Stimulated activated naive CD8-positive, alpha-beta T cell treated with anti-CD3 and anti-CD28 coated beads, Interleukin-15, amount 100 ng/mL, for 72 hours (primary cell): Measurements from ENCODE around the gene ESF1.
A peak's percentile ranks its signal among the peaks of the same experiment; 100 is the strongest.

Source experiments
- ATAC-seq: fragments of 150-1000 bp; cut with Tn5 transposase; 2 replicates; pipeline ENCODE4 v1.10.0; 2021; ENCODE audit warnings: mild to moderate bottlenecking, moderate library complexity
- DNase-seq, 2 donors: peaks; one replicate each; pipeline ENCODE4 v3.0.0; 2021 to 2022
- H3K27ac Mint-ChIP-seq, 2 donors: one replicate each; pipeline ENCODE4 v1.8.0; 2022; ENCODE audit warnings: mild to moderate bottlenecking in 2 of 2, mixed read lengths in 2 of 2, moderate library complexity in 2 of 2
- H3K27me3 Mint-ChIP-seq: one replicate; pipeline ENCODE4 v1.8.0; 2022; ENCODE audit warnings: mixed read lengths
- H3K4me1 Mint-ChIP-seq: one replicate; pipeline ENCODE4 v1.8.0; 2022; ENCODE audit warnings: mild to moderate bottlenecking, mixed read lengths
- H3K4me3 Mint-ChIP-seq, 2 donors: one replicate each; pipeline ENCODE4 v1.8.0; 2022; ENCODE audit warnings: mild to moderate bottlenecking in 2 of 2, mixed read lengths in 2 of 2, moderate library complexity in 1 of 2
- H3K9me3 Mint-ChIP-seq, 2 donors: one replicate each; pipeline ENCODE4 v1.8.0; 2022; ENCODE audit warnings: mixed read lengths in 2 of 2

Gene ESF1

GRCh38 chr20:13784893-13785715 lies at the start of gene ESF1, which contains the start of gene NDUFAF5:
TSS of gene ESF1 (minus strand) at chr20:13784919. CDS start at chr20:13783140, 1,779 bp downstream.
TSS of gene NDUFAF5 (plus strand) at chr20:13785028. CDS start at chr20:13785069, 41 bp downstream.
- no peaks in the 10 kb centered on the region for H3K27me3 Mint-ChIP-seq
- peak within 1 kb of the TSS; percentile 92 to 93 for H3K4me3 Mint-ChIP-seq
- H3K4me1 Mint-ChIP-seq = peaks cover 49% of the 10 kb centered on the region
- H3K9me3 Mint-ChIP-seq = no peaks in the 10 kb centered on the region
- DNase-seq = peak; percentile 90 to 94
- ATAC-seq = peak; percentile 99
- peak within 1 kb of the TSS; percentile 97 to 100 for H3K27ac Mint-ChIP-seq

GRCh38 chr20:13831476-13831875 lies 46.8 kb upstream of the ESF1 start:
- Mint-ChIP-seq H3K9me3 (no peaks in the 10 kb centered on the region), H3K27ac (no peak overlapping the region), H3K27me3 (peaks cover 24% of the 10 kb centered on the region), H3K4me1 (no peaks in the 10 kb centered on the region), H3K4me3 (no peak overlapping the region)
- ATAC-seq = no peak
- no peak for DNase-seq

- H3K4me3 Mint-ChIP-seq = no peak overlapping the region
- ATAC-seq (no peak), DNase-seq (no peak)
- peaks cover 19% of the 10 kb centered on the region for H3K27me3 Mint-ChIP-seq
- H3K9me3 Mint-ChIP-seq = no peaks in the 10 kb centered on the region
- H3K27ac Mint-ChIP-seq = no peak overlapping the region
- no peaks in the 10 kb centered on the region for H3K4me1 Mint-ChIP-seq
Measured at GRCh38 chr20:13825465-13825864, 40.7 kb upstream of the ESF1 start.

- Mint-ChIP-seq H3K9me3 (no peaks in the 10 kb centered on the region), H3K27ac (no peak overlapping the region), H3K4me3 (no peak overlapping the region), H3K4me1 (no peaks in the 10 kb centered on the region), H3K27me3 (peaks cover 13% of the 10 kb centered on the region)
- DNase-seq (no peak), ATAC-seq (no peak)
Measured at GRCh38 chr20:13824459-13824858, 39.7 kb upstream of the ESF1 start.

- H3K4me1 Mint-ChIP-seq = peaks cover 14% of the 10 kb centered on the region
- H3K27ac Mint-ChIP-seq = peak overlapping the region in 1 of 2 donors; percentile 27
- H3K4me3 Mint-ChIP-seq = no peak overlapping the region
- ATAC-seq (no peak), DNase-seq (no peak)
- H3K27me3 Mint-ChIP-seq = peaks cover 4% of the 10 kb centered on the region
- H3K9me3 Mint-ChIP-seq = no peaks in the 10 kb centered on the region
Measured at GRCh38 chr20:13822459-13822858, 37.7 kb upstream of the ESF1 start.

GRCh38 chr20:13821876-13822275 lies 37.2 kb upstream of the ESF1 start:
- ATAC-seq = no peak
- H3K9me3 Mint-ChIP-seq = no peaks in the 10 kb centered on the region
- no peak overlapping the region for H3K4me3 Mint-ChIP-seq
- H3K27ac Mint-ChIP-seq = no peak overlapping the region
- H3K27me3 Mint-ChIP-seq = no peaks in the 10 kb centered on the region
- DNase-seq = no peak
- peaks cover 20% of the 10 kb centered on the region for H3K4me1 Mint-ChIP-seq

- no peak overlapping the region for H3K27ac Mint-ChIP-seq
- H3K9me3 Mint-ChIP-seq = no peaks in the 10 kb centered on the region
- no peaks in the 10 kb centered on the region for H3K27me3 Mint-ChIP-seq
- peaks cover 30% of the 10 kb centered on the region for H3K4me1 Mint-ChIP-seq
- DNase-seq (peak; percentile 8 to 13), ATAC-seq (peak; percentile 79)
- H3K4me3 Mint-ChIP-seq = no peak overlapping the region
Measured at GRCh38 chr20:13819885-13820645, 35.3 kb upstream of the ESF1 start.

GRCh38 chr20:13817342-13817741 lies 32.6 kb upstream of the ESF1 start:
- H3K9me3 Mint-ChIP-seq = no peaks in the 10 kb centered on the region
- no peaks in the 10 kb centered on the region for H3K27me3 Mint-ChIP-seq
- DNase-seq = no peak
- no peak for ATAC-seq
- H3K4me1 Mint-ChIP-seq = peaks cover 30% of the 10 kb centered on the region
- H3K27ac Mint-ChIP-seq = peak overlapping the region; percentile 70 to 86
- no peak overlapping the region for H3K4me3 Mint-ChIP-seq

- ATAC-seq = peak; percentile 43
- Mint-ChIP-seq H3K27me3 (no peaks in the 10 kb centered on the region), H3K27ac (peak overlapping the region; percentile 76 to 84), H3K9me3 (no peaks in the 10 kb centered on the region), H3K4me3 (peak overlapping the region in 1 of 2 donors; percentile 10), H3K4me1 (peaks cover 30% of the 10 kb centered on the region)
- no peak for DNase-seq
Measured at GRCh38 chr20:13816757-13817156, 32.0 kb upstream of the ESF1 start.

- H3K27ac Mint-ChIP-seq = no peak overlapping the region
- peaks cover 30% of the 10 kb centered on the region for H3K4me1 Mint-ChIP-seq
Measured at GRCh38 chr20:13814672-13815071, 30.0 kb upstream of the ESF1 start.

GRCh38 chr20:13813910-13814309 lies 29.2 kb upstream of the ESF1 start:
- no peak overlapping the region for H3K27ac Mint-ChIP-seq
- H3K9me3 Mint-ChIP-seq = no peaks in the 10 kb centered on the region
- DNase-seq (no peak), ATAC-seq (no peak)
- H3K4me3 Mint-ChIP-seq = no peak overlapping the region
- no peaks in the 10 kb centered on the region for H3K27me3 Mint-ChIP-seq
- peaks cover 30% of the 10 kb centered on the region for H3K4me1 Mint-ChIP-seq

More at GRCh38 chr20:13814672-13815071, 30.0 kb upstream of the ESF1 start:
- Mint-ChIP-seq H3K4me3 (no peak overlapping the region), H3K9me3 (no peaks in the 10 kb centered on the region), H3K27me3 (no peaks in the 10 kb centered on the region)
- DNase-seq (no peak), ATAC-seq (no peak)

- H3K27ac Mint-ChIP-seq = no peak overlapping the region
- H3K27me3 Mint-ChIP-seq = no peaks in the 10 kb centered on the region
- no peaks in the 10 kb centered on the region for H3K9me3 Mint-ChIP-seq
- ATAC-seq (no peak), DNase-seq (no peak)
- H3K4me1 Mint-ChIP-seq = no peaks in the 10 kb centered on the region
- no peak overlapping the region for H3K4me3 Mint-ChIP-seq
Measured at GRCh38 chr20:13810446-13810845, 25.7 kb upstream of the ESF1 start.

- DNase-seq (no peak), ATAC-seq (no peak)
- Mint-ChIP-seq H3K4me1 (no peaks in the 10 kb centered on the region), H3K9me3 (no peaks in the 10 kb centered on the region), H3K27ac (no peak overlapping the region), H3K27me3 (no peaks in the 10 kb centered on the region), H3K4me3 (no peak overlapping the region)
Measured at GRCh38 chr20:13809855-13810254, 25.1 kb upstream of the ESF1 start.

GRCh38 chr20:13809373-13809772 lies 24.7 kb upstream of the ESF1 start:
- no peak overlapping the region for H3K4me3 Mint-ChIP-seq
- no peak overlapping the region for H3K27ac Mint-ChIP-seq
- DNase-seq (no peak), ATAC-seq (no peak)
- no peaks in the 10 kb centered on the region for H3K27me3 Mint-ChIP-seq
- no peaks in the 10 kb centered on the region for H3K4me1 Mint-ChIP-seq
- no peaks in the 10 kb centered on the region for H3K9me3 Mint-ChIP-seq

GRCh38 chr20:13800728-13801134 lies 16.0 kb upstream of the ESF1 start:
- Mint-ChIP-seq H3K4me1 (no peaks in the 10 kb centered on the region), H3K4me3 (no peak overlapping the region), H3K9me3 (no peaks in the 10 kb centered on the region), H3K27ac (peak overlapping the region in 1 of 2 donors; percentile 76), H3K27me3 (no peaks in the 10 kb centered on the region)
- DNase-seq (no peak), ATAC-seq (no peak)

GRCh38 chr20:13799974-13800373 lies 15.3 kb upstream of the ESF1 start:
- H3K9me3 Mint-ChIP-seq = no peaks in the 10 kb centered on the region
- no peaks in the 10 kb centered on the region for H3K4me1 Mint-ChIP-seq
- ATAC-seq = no peak
- no peak for DNase-seq
- H3K4me3 Mint-ChIP-seq = no peak overlapping the region
- H3K27me3 Mint-ChIP-seq = no peaks in the 10 kb centered on the region
- H3K27ac Mint-ChIP-seq = peak overlapping the region in 1 of 2 donors; percentile 34
